ENCODE data around the gene AXIN1.
"Not testable (repeated sequence)": the region's sequence is repeated elsewhere in the genome, so short reads cannot be mapped to it uniquely, and the experiment has no call there.

AXIN1 gene

DNA sequence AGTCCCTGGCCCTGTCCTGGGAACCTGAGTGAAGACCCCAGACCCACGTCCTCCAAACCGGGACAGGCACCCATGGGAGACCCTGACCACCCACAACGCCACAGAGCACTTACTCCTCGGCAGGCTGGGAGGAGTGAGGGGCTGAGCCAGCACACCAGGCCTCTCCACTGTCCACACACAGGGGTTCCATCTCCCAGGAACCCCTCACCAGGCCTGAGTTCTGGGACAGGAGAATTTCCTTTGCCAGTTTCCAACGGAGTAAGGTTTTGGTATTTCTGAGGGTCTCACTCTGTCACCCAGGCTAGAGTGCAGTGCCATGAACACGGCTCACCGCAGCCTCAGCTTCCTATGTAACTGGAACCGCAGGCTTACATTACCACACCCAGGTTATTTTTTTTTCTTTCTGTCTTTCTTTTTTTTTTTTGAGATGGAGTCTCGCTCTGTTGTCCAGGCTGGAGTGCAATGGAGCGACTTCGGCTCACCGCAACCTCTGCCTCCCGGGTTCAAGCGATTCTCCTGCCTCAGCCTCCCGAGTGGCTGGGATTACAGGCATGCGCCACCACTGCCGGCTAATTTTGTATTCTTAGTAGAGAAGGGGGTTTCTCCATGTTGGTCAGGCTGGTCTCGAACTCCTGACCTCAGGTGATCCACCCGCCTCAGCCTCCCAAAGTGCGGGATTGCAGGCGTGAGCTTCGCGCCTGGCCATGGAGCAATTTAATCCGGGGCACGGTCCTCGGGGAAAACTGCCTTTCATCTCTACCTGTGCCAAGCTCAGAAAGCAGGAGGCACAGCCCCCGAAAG is 27.6 kb upstream of the AXIN1 start:
- Histone ChIP-seq H3K9ac (ENCODE audit: low read length) (no peak overlapping the region), H3K4me3 (ENCODE audit: low read length) (no peak overlapping the region), H3K4me1 (ENCODE audit: control insufficient read depth, insufficient read depth, low read length) (peaks cover 3% of the 10 kb centered on the region), H3K27me3 (replicated peaks; ENCODE audit: control insufficient read depth, insufficient read depth, low read length) (no peaks in the 10 kb centered on the region), H3K9me3 (ENCODE audit: control insufficient read depth, low read length) (no peaks in the 10 kb centered on the region), H3K36me3 (ENCODE audit: control insufficient read depth, insufficient read depth, low read length, severe bottlenecking) (peaks cover 11% of the 10 kb centered on the region)
- no peak for DNase-seq (ENCODE audit: low read depth)

DNA sequence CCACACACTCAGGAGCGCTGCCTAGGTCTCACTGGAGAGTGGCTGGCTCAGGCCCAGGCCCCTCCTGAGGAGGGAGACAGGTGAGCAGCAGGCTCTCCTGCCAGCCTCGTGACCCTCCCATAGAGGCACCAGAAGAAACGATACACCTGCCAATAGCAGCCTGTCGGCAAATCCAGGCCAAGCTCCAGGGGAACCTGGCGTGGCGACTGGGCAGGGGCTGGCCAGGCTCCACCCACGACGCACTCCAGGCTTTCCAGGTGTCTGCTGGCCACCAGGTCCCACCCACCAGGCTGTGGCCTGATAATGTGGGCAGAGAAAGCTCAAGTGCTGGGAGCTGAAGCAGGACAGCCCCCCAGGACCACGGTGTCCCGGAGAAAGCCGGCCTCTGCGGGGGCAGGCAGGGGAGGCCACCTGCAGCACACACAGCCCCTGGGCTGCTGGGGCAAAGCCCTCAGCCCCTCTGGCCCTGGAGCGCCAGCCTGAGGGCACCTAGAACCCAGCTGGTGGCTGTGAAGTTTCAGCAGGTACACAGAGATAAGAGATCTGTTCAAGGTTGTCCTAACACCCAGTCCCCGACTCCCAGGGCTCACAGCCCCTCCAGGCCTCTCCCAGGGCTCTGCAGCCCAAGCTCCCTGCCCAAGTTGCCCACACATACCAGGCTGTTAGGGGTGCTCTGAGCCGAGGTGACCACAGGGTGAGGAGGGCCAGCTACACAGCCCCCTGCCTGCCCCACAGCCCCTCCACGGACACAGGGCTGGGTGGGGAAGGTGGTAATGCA is 26.8 kb upstream of the AXIN1 start:
- Histone ChIP-seq H3K9me3 (ENCODE audit: control insufficient read depth, low read length) (no peaks in the 10 kb centered on the region), H3K9ac (ENCODE audit: low read length) (no peak overlapping the region), H3K27me3 (replicated peaks; ENCODE audit: control insufficient read depth, insufficient read depth, low read length) (no peaks in the 10 kb centered on the region), H3K4me3 (ENCODE audit: low read length) (no peak overlapping the region), H3K36me3 (ENCODE audit: control insufficient read depth, insufficient read depth, low read length, severe bottlenecking) (peaks cover 19% of the 10 kb centered on the region), H3K4me1 (ENCODE audit: control insufficient read depth, insufficient read depth, low read length) (peaks cover 3% of the 10 kb centered on the region)
- DNase-seq (ENCODE audit: low read depth) = no peak

DNA sequence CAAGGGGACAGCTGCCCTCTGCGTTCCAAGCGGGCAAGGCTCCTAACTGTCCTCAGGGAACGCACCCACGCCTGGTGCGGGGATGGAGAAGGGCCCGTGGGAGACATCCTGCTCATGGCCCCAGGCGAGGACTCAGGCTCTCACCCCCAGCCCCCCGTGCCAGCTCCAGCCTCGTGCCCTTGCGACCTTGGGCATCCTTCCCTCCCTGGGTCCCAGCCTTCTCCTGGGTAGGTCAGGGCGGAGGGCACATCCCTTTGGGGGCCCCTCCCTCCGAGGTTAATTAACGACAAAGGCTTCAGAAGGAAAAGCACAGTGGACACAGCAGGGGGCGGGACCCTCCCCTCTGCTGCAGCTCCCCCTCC is 26.3 kb upstream of the AXIN1 start:
- no peak overlapping the region for H3K9ac ChIP-seq (ENCODE audit: low read length)
- peaks cover 3% of the 10 kb centered on the region for H3K4me1 ChIP-seq (ENCODE audit: control insufficient read depth, insufficient read depth, low read length)
- H3K4me3 ChIP-seq (ENCODE audit: low read length) = no peak overlapping the region
- H3K9me3 ChIP-seq (ENCODE audit: control insufficient read depth, low read length) = no peaks in the 10 kb centered on the region
- H3K36me3 ChIP-seq (ENCODE audit: control insufficient read depth, insufficient read depth, low read length, severe bottlenecking) = peaks cover 24% of the 10 kb centered on the region
- no peaks in the 10 kb centered on the region for H3K27me3 ChIP-seq (replicated peaks; ENCODE audit: control insufficient read depth, insufficient read depth, low read length)
- no peak for DNase-seq (ENCODE audit: low read depth)

- not testable (repeated sequence) for H3K4me3 ChIP-seq (ENCODE audit: low read length); H3K9me3 ChIP-seq (ENCODE audit: control insufficient read depth, low read length); DNase-seq (ENCODE audit: low read depth); H3K27me3 ChIP-seq (replicated peaks; ENCODE audit: control insufficient read depth, insufficient read depth, low read length); H3K4me1 ChIP-seq (ENCODE audit: control insufficient read depth, insufficient read depth, low read length); H3K9ac ChIP-seq (ENCODE audit: low read length)
- H3K36me3 ChIP-seq (ENCODE audit: control insufficient read depth, insufficient read depth, low read length, severe bottlenecking) = peaks cover 30% of the 10 kb centered on the region
These were observed 25.7 kb upstream of the AXIN1 start for GRCh38 chr16:378113-378820.

- H3K36me3 ChIP-seq (ENCODE audit: control insufficient read depth, insufficient read depth, low read length, severe bottlenecking) = peaks cover 37% of the 10 kb centered on the region
- DNase-seq (ENCODE audit: low read depth) = no peak
These were observed 25.0 kb upstream of the AXIN1 start for GRCh38 chr16:377419-377951.

DNA sequence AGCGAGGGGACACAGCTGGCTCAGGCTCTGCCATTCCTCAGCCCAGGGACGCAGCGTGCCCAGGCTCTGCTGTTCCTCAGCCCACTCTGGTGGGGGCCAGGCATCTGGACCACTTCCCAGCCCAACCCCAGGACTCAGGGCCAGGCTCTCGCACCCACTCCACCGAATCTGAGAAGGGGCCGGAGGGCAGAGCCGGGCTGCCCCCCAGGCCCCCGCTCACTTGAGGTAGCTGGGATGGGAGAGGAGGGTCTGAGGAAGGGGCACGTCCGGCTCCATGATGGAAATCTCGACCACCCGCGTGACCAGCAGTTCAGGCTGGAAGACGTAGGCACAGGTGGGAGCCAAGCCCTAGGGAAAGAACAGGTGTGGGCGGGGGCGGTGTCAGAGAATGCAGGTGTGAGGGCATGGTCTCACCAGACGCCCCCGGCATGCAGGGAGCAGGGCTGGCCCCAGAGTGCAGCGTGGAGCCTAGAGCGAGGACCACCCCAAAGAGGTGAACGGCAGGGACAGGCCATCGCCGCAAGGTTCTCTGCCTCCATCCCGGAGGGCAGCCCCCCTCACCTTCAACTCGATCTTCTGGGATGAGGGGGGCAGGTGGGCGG is 24.4 kb upstream of the AXIN1 start:
- Histone ChIP-seq H3K4me3 (ENCODE audit: low read length) (no peak overlapping the region), H3K27me3 (replicated peaks; ENCODE audit: control insufficient read depth, insufficient read depth, low read length) (no peaks in the 10 kb centered on the region), H3K36me3 (ENCODE audit: control insufficient read depth, insufficient read depth, low read length, severe bottlenecking) (peaks cover 43% of the 10 kb centered on the region), H3K9me3 (ENCODE audit: control insufficient read depth, low read length) (no peaks in the 10 kb centered on the region), H3K4me1 (ENCODE audit: control insufficient read depth, insufficient read depth, low read length) (no peaks in the 10 kb centered on the region), H3K9ac (ENCODE audit: low read length) (no peak overlapping the region)
- no peak for DNase-seq (ENCODE audit: low read depth)

More at GRCh38 chr16:377419-377951, 25.0 kb upstream of the AXIN1 start:
- H3K27me3 ChIP-seq (replicated peaks; ENCODE audit: control insufficient read depth, insufficient read depth, low read length) = no peaks in the 10 kb centered on the region
- H3K9me3 ChIP-seq (ENCODE audit: control insufficient read depth, low read length) = no peaks in the 10 kb centered on the region
- H3K9ac ChIP-seq (ENCODE audit: low read length) = no peak overlapping the region
- H3K4me1 ChIP-seq (ENCODE audit: control insufficient read depth, insufficient read depth, low read length) = no peaks in the 10 kb centered on the region
- no peak overlapping the region for H3K4me3 ChIP-seq (ENCODE audit: low read length)

DNA sequence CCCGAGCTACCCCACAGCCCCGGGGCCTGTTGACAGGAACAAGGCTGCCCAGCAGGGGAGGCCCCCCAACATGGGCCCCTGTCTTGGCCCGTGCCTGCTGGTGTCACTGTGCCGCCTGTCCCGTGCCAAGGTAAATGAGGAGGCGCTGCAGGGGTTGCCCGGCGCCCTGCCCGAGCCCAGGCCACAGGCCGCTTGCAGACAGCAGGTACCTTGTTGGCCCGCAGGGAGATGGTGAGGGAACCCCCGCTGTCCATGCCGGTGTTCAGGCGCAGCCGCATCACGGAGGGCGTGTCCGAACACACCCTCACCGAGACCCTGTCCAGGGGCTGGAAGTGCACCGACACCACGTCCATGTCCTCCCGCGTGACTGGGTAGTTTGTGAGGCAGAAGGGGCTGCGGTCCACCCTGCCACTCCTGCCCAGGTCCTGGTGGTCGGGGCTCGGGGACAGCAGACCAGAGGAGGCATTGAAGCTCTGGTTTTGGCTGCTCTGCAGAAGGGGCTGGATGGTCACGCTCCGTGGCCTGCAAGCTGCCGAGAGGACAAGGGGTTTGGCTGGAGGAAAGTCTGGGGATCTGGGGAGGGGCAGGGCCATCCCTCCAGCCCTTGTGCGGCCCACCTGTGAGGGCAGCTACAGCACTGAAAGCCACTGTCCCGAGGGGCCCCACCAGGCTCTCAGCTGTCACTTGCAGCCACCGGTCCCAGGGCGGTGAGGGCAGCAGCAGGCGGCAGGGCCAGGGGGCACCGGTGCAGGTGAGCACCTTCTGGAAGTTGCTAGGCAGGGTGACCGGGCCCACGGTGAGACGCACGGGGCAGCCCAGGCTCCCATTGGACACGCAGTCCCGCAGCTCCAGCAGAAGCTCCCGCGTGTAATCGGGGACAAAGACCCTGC is 23.6 kb upstream of the AXIN1 start:
- Histone ChIP-seq H3K4me1 (ENCODE audit: control insufficient read depth, insufficient read depth, low read length) (no peaks in the 10 kb centered on the region), H3K4me3 (ENCODE audit: low read length) (no peak overlapping the region), H3K36me3 (ENCODE audit: control insufficient read depth, insufficient read depth, low read length, severe bottlenecking) (peaks cover 48% of the 10 kb centered on the region), H3K27me3 (replicated peaks; ENCODE audit: control insufficient read depth, insufficient read depth, low read length) (no peaks in the 10 kb centered on the region), H3K9ac (ENCODE audit: low read length) (no peak overlapping the region), H3K9me3 (ENCODE audit: control insufficient read depth, low read length) (no peaks in the 10 kb centered on the region)
- no peak for DNase-seq (ENCODE audit: low read depth)

DNA sequence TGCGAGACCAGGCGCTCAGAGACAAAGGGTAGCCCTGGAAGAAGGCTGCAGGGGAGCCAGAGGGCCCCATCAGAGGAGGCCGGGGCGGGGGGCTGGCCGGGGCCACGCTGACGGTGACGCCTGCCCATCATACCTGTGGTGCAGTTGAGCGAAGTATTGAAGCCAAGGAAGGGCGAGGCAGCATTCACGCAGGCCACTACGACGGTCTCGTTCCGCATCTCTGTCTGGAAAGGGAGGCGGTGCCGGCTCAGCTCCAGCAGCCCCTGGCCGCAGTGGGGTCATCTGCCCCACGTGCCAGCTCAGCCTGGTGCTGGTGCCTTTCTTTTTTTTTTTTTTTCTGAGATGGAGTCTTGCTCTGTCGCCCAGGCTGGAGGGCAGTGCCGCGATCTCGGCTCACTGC is 22.7 kb upstream of the AXIN1 start:
- H3K27me3 ChIP-seq (replicated peaks; ENCODE audit: control insufficient read depth, insufficient read depth, low read length) = no peaks in the 10 kb centered on the region
- peaks cover 48% of the 10 kb centered on the region for H3K36me3 ChIP-seq (ENCODE audit: control insufficient read depth, insufficient read depth, low read length, severe bottlenecking)
- H3K4me3 ChIP-seq (ENCODE audit: low read length) = no peak overlapping the region
- H3K4me1 ChIP-seq (ENCODE audit: control insufficient read depth, insufficient read depth, low read length) = peaks cover 3% of the 10 kb centered on the region
- no peak for DNase-seq (ENCODE audit: low read depth)
- no peaks in the 10 kb centered on the region for H3K9me3 ChIP-seq (ENCODE audit: control insufficient read depth, low read length)
- no peak overlapping the region for H3K9ac ChIP-seq (ENCODE audit: low read length)

DNA sequence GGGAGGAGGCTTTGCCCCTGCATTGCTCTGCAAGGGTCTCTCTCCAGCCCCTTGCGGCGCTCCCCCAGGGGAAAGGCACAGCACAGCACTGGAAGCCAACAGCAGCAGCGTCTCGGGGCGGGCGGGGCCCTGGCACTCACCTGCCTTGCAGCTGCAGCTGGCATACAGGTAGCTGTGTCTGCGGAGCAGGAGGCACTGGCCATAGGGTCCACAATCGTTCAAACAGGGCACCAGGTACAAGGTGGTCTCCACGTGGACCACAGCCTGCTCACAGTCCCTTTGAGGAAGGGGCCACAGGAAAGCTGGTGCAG is 22.0 kb upstream of the AXIN1 start:
- Histone ChIP-seq H3K4me3 (ENCODE audit: low read length) (no peak overlapping the region), H3K9me3 (ENCODE audit: control insufficient read depth, low read length) (no peaks in the 10 kb centered on the region), H3K4me1 (ENCODE audit: control insufficient read depth, insufficient read depth, low read length) (peaks cover 7% of the 10 kb centered on the region), H3K27me3 (replicated peaks; ENCODE audit: control insufficient read depth, insufficient read depth, low read length) (no peaks in the 10 kb centered on the region), H3K9ac (ENCODE audit: low read length) (no peak overlapping the region), H3K36me3 (ENCODE audit: control insufficient read depth, insufficient read depth, low read length, severe bottlenecking) (peaks cover 48% of the 10 kb centered on the region)
- DNase-seq (ENCODE audit: low read depth) = no peak

- peaks cover 7% of the 10 kb centered on the region for H3K4me1 ChIP-seq (ENCODE audit: control insufficient read depth, insufficient read depth, low read length)
- H3K9ac ChIP-seq (ENCODE audit: low read length) = no peak overlapping the region
- no peak overlapping the region for H3K4me3 ChIP-seq (ENCODE audit: low read length)
- no peak for DNase-seq (ENCODE audit: low read depth)
- no peaks in the 10 kb centered on the region for H3K27me3 ChIP-seq (replicated peaks; ENCODE audit: control insufficient read depth, insufficient read depth, low read length)
- peaks cover 48% of the 10 kb centered on the region for H3K36me3 ChIP-seq (ENCODE audit: control insufficient read depth, insufficient read depth, low read length, severe bottlenecking)
- H3K9me3 ChIP-seq (ENCODE audit: control insufficient read depth, low read length) = no peaks in the 10 kb centered on the region
These were observed 21.5 kb upstream of the AXIN1 start for GRCh38 chr16:373848-374615.
